SJSA1 (cell line): ENCODE results near the gene SIGLEC9. TPM values are rescaled to one million over a fixed set of nuclear protein-coding genes. Genes with fewer than 3 reads are reported as not detected.
A peak's percentile ranks its signal among the peaks of the same experiment; 100 is the strongest.

ENCODE experiments used
- DNase-seq, 2 experiments: peaks; one replicate each; pipeline ENCODE4 v3.0.0-alpha.2; 2015 to 2020; ENCODE audit warnings: low spot score in 2 of 2, low read depth in 1 of 2
- H3K27ac ChIP-seq: fragments of 250-450 bp; sonication (Bioruptor Pico); 2 replicates; pipeline ENCODE4 v1.5.1; 2020; ENCODE audit warnings: mild to moderate bottlenecking, moderate library complexity
- H3K27me3 ChIP-seq: fragments of 250-450 bp; sonication (Bioruptor Pico); replicated peaks from 2 replicates; pipeline ENCODE4 v1.5.1; 2020; ENCODE audit warnings: mild to moderate bottlenecking, moderate library complexity
- H3K36me3 ChIP-seq: fragments of 250-450 bp; sonication (Bioruptor Pico); 2 replicates; pipeline ENCODE4 v1.5.1; 2020; ENCODE audit warnings: mild to moderate bottlenecking
- H3K4me1 ChIP-seq: fragments of 250-450 bp; sonication (Bioruptor Pico); replicated peaks from 2 replicates; pipeline ENCODE4 v1.6.1; 2021; ENCODE audit warnings: mild to moderate bottlenecking
- H3K4me3 ChIP-seq: fragments of 250-450 bp; sonication (Bioruptor Pico); 2 replicates; pipeline ENCODE4 v1.5.1; 2020; ENCODE audit warnings: mild to moderate bottlenecking
- H3K9me3 ChIP-seq: fragments of 250-450 bp; sonication (Bioruptor Pico); replicated peaks from 2 replicates; pipeline ENCODE4 v1.5.1; 2020; ENCODE audit warnings: mild to moderate bottlenecking
- total RNA-seq: library from RNA; depleted of rRNA; stranded (reverse); fragments of >200 nt; shearing (Covaris generic); gene quantifications from 2 replicates; pipeline ENCODE4 v1.2.3, GENCODE V29; 2014

Gene SIGLEC9
- total RNA-seq, 1 experiment from 2014 or later = not detected

DNA sequence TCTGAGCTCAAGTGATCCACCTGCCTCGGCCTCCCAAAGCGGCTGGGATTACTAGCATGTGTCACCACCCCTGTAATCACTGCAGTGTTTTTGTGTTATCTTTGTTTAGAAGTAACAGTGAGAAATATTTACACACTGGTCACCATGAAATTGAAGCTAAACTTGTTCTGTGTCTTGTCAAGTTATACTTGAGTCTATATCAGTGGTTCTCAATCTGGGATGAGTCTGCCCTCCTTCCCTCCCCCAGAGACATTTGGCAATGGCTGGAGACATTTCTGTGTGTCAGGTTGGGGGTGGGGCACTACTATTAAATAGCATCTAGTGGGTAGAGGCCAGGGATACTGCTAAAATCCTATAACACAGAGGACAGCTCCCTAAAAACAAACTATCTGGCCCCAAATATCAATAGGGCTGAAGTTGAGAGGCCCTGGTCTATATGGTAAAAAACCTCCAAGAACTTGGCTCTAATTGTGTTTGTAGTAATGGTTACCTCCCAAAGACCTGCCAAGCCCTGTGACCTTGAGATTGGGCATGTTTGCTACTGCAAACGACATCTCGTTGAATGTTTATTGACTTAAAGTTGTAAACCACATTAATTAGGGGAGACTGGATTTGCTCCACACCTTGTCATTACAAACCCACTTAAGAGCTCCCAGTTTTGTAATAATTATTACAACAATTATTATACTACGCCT is 23.4 kb upstream of the SIGLEC9 start:
- DNase-seq = no peak
- H3K9me3 ChIP-seq = no peaks in the 10 kb centered on the region
- no peak overlapping the region for H3K27ac ChIP-seq
- no peak overlapping the region for H3K4me3 ChIP-seq
- no peaks in the 10 kb centered on the region for H3K4me1 ChIP-seq
- peaks cover 17% of the 10 kb centered on the region for H3K36me3 ChIP-seq
- no peaks in the 10 kb centered on the region for H3K27me3 ChIP-seq

DNA sequence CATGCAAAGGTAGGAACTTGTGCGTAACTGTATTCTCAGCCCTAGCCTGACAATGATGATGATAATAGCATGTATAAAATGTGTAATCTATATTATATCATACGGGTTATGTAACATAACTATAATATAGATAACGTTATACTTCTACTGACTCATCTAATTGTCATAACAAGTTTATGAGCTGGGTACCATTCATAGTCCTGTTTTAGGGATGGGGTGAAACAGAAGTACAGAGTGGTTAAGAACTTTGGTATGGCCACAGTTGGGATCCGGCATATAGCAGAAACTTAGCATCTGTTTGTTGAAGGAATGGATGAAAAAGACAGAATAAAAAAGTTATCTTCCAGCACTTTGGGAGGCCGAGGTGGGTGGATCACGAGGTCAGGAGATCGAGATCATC is 21.7 kb upstream of the SIGLEC9 start:
- Histone ChIP-seq H3K27me3 (no peaks in the 10 kb centered on the region), H3K4me3 (no peak overlapping the region), H3K36me3 (peaks cover 17% of the 10 kb centered on the region), H3K4me1 (no peaks in the 10 kb centered on the region), H3K27ac (no peak overlapping the region), H3K9me3 (no peaks in the 10 kb centered on the region)
- no peak for DNase-seq

GRCh38 chr19:51103926-51104341 is 20.8 kb upstream of the SIGLEC9 start:
- Histone ChIP-seq H3K27ac (no peak overlapping the region), H3K9me3 (no peaks in the 10 kb centered on the region), H3K27me3 (no peaks in the 10 kb centered on the region), H3K4me1 (peaks cover 4% of the 10 kb centered on the region), H3K36me3 (peaks cover 17% of the 10 kb centered on the region), H3K4me3 (no peak overlapping the region)
- DNase-seq = no peak

DNA sequence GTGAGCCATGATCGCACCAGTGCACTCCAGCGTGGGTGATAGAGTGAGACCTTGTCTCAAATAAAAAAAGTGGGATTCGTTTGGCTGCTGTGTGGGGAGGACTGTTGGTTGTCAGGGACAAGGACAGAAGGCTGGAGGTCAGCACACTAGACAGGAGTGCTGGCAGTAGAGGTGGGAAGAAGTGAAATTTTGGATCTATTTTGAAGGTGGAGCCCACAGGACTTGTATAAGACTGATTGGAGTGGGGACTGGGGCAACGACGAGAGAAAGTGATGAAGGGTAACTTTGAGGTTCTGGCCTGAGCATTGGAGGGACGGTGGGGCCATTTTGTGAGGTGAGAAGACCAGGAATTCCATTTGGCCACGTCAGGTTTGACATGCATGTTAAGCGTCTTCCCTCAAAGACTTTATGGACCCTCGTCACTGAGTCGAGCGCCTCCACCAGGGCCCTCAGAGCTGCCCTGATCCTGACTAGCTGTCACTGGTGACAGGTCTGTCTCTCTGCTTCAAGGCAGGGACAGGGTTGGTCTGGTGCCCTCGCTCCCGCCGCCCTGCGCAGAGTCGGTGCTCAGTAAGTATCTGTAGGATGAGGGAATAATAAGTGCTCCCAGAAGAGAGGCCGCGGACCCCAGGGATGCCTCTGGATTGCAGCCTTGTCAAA is 17.2 kb upstream of the SIGLEC9 start:
- Histone ChIP-seq H3K4me3 (peak overlapping the region; percentile 54), H3K27me3 (peaks cover 13% of the 10 kb centered on the region), H3K4me1 (peaks cover 5% of the 10 kb centered on the region), H3K27ac (peak overlapping the region; percentile 41), H3K9me3 (no peaks in the 10 kb centered on the region), H3K36me3 (peaks cover 13% of the 10 kb centered on the region)
- no peak for DNase-seq

- H3K27me3 ChIP-seq = peaks cover 17% of the 10 kb centered on the region
- peaks cover 7% of the 10 kb centered on the region; the same call in 1 of the 2 replicates for H3K36me3 ChIP-seq
- DNase-seq = peak; percentile 98
- H3K4me1 ChIP-seq = peaks cover 5% of the 10 kb centered on the region
- peak within 1 kb of the TSS; percentile 41 for H3K27ac ChIP-seq
- no peaks in the 10 kb centered on the region for H3K9me3 ChIP-seq
- peak within 1 kb of the TSS; percentile 54 for H3K4me3 ChIP-seq
Observed at GRCh38 chr19:51108066-51108804, 16.5 kb upstream of the SIGLEC9 start, which contains the start of gene CTU1. Gene CTU1, minus strand, starts transcription at chr19:51108409. Its CDS starts 3,840 bp downstream, at chr19:51104569.

GRCh38 chr19:51108805-51109146 is 15.9 kb upstream of the SIGLEC9 start:
- Histone ChIP-seq H3K27ac (no peak overlapping the region), H3K36me3 (peaks cover 2% of the 10 kb centered on the region; the same call in 1 of the 2 replicates), H3K27me3 (peaks cover 23% of the 10 kb centered on the region), H3K9me3 (no peaks in the 10 kb centered on the region), H3K4me1 (peaks cover 5% of the 10 kb centered on the region), H3K4me3 (peak overlapping the region; percentile 54)
- no peak for DNase-seq

GRCh38 chr19:51110666-51110971 is 14.1 kb upstream of the SIGLEC9 start:
- Histone ChIP-seq H3K27ac (no peak overlapping the region), H3K9me3 (no peaks in the 10 kb centered on the region), H3K4me3 (no peak overlapping the region), H3K36me3 (no peaks in the 10 kb centered on the region), H3K27me3 (peaks cover 41% of the 10 kb centered on the region), H3K4me1 (peaks cover 5% of the 10 kb centered on the region)
- DNase-seq = no peak

DNA sequence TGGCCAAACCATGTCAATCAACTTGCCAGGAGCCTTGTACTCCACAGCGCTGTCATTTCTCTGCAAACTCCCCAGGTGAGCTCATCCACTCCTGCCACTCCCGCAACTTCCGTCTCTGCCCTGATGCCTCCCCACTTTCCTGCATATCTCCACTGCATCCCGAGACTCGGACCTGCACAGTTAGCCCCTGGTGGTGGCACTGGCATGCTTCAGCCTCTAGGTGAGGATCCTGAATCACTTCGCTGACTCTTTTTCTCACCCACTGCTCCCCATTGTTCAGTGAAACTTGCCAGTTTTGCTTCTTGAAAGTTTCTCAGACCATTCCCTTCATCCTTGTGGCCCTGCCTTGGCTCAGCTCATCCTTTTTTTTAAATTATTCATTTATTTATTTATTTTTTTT is 13.1 kb upstream of the SIGLEC9 start:
- no peak overlapping the region for H3K4me3 ChIP-seq
- no peaks in the 10 kb centered on the region for H3K36me3 ChIP-seq
- H3K9me3 ChIP-seq = no peaks in the 10 kb centered on the region
- H3K4me1 ChIP-seq = peaks cover 5% of the 10 kb centered on the region
- H3K27me3 ChIP-seq = peaks cover 47% of the 10 kb centered on the region
- no peak for DNase-seq
- H3K27ac ChIP-seq = no peak overlapping the region

GRCh38 chr19:51114087-51114729 is 10.5 kb upstream of the SIGLEC9 start:
- DNase-seq = no peak
- H3K4me3 ChIP-seq = no peak overlapping the region
- no peaks in the 10 kb centered on the region for H3K9me3 ChIP-seq
- no peaks in the 10 kb centered on the region for H3K4me1 ChIP-seq
- H3K27ac ChIP-seq = no peak overlapping the region
- peaks cover 57% of the 10 kb centered on the region for H3K27me3 ChIP-seq
- H3K36me3 ChIP-seq = no peaks in the 10 kb centered on the region

DNA sequence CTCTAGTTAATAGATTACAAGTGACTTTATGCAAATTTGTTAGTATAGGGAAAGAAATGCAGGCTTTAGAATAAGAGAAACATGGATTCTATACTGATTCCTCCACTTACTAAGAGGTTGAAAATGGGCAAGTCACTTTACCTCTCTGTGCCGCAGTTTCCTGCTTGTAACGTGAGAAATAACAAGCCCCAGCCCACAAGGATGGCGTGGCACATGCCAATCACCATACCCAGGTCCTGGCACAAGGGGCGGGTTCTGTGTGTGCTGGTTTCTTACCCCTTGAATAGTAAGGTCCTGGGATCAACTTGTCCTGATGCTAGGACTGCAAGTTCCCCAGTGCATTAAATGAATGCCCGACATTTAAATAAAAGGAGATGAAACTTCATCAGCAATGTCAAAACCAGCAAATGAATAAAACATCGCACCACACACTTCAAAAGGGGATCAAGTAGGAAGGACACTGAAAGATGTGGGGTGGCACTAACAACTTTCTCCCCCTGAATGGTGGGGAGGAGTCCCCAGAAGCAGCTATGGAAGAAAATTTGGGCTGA is 7.9 kb upstream of the SIGLEC9 start:
- Histone ChIP-seq H3K9me3 (no peaks in the 10 kb centered on the region), H3K27me3 (peaks cover 52% of the 10 kb centered on the region), H3K36me3 (no peaks in the 10 kb centered on the region), H3K27ac (no peak overlapping the region), H3K4me1 (no peaks in the 10 kb centered on the region), H3K4me3 (no peak overlapping the region)
- no peak for DNase-seq

GRCh38 chr19:51119101-51119500 is 5.6 kb upstream of the SIGLEC9 start:
- Histone ChIP-seq H3K27ac (no peak overlapping the region), H3K4me1 (no peaks in the 10 kb centered on the region), H3K9me3 (no peaks in the 10 kb centered on the region), H3K36me3 (no peaks in the 10 kb centered on the region), H3K27me3 (peaks cover 32% of the 10 kb centered on the region), H3K4me3 (no peak overlapping the region)
- no peak for DNase-seq

DNA sequence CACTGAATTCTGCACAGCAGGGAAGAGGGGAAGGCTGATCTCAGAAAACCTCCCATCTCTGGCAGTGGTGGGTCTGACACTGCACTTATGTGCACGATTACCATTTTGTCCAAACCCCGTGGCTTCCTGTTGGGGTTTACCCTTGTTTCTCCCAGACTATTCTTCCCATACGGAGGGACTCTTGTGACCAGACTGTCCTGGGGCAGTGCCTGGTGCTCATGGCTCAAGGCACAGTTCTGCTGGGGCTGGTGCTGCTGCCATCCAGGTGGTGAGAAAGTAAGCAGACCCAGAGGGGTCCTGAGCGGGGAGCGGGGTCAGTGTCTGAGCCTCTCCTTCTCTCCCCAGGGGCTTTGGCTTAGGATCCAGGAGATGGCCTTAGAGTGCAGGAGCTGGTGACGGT is 5.1 kb upstream of the SIGLEC9 start:
- H3K9me3 ChIP-seq = no peaks in the 10 kb centered on the region
- no peak overlapping the region for H3K27ac ChIP-seq
- DNase-seq = no peak
- H3K36me3 ChIP-seq = no peaks in the 10 kb centered on the region
- H3K4me1 ChIP-seq = no peaks in the 10 kb centered on the region
- H3K27me3 ChIP-seq = peaks cover 26% of the 10 kb centered on the region
- H3K4me3 ChIP-seq = no peak overlapping the region

DNA sequence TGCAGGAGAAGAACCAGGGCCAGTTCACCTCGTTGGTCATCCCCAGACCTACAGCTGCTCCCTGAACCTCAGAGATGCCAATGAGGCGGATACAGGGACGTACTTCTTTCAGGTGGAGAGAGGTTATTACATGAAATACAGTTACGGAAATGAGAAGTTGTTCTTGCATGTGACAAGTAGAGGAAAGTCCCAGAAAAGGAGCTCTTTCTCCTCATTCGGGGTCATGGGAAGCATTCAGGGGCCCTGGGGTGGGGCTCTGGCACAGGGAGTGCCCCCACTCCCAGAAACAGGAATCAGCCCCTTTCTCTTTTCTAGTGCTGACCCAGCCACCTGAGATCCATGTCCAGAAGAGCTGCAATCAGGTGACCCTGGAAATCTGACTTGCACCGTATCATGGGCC is 4.5 kb upstream of the SIGLEC9 start:
- DNase-seq = no peak
- no peaks in the 10 kb centered on the region for H3K36me3 ChIP-seq
- H3K27me3 ChIP-seq = peaks cover 21% of the 10 kb centered on the region
- H3K4me1 ChIP-seq = no peaks in the 10 kb centered on the region
- H3K27ac ChIP-seq = no peak overlapping the region
- no peaks in the 10 kb centered on the region for H3K9me3 ChIP-seq
- no peak overlapping the region for H3K4me3 ChIP-seq
